Gastroesophageal sphincter (tissue), 3 donors: ENCODE data around the gene GALNT2.

ENCODE experiments used
- POLR2A ChIP-seq, 2 donors: fragments of 450-650 bp; IDR thresholded peaks; one replicate each; pipeline ENCODE4 v1.6.1; 2017; ENCODE audit warnings: antibody characterized with exemption in 2 of 2, mild to moderate bottlenecking in 2 of 2, moderate library complexity in 1 of 2
- POLR2AphosphoS5 ChIP-seq: sonication (generic); formaldehyde crosslinking; IDR thresholded peaks from one replicate; pipeline ENCODE4 v1.6.1; 2017; ENCODE audit warnings: antibody characterized with exemption
- TF ChIP-seq, protein P1 (sequence below), 4 experiments: fragments of 200-600 bp in 2 of 4; fragments of 450-650 bp in 2 of 4; sonication (generic) in 1 of 4; IDR thresholded peaks; one replicate each; pipeline ENCODE4 v1.5.1; 2017 to 2019; ENCODE audit warnings: antibody characterized with exemption in 4 of 4, mild to moderate bottlenecking in 2 of 4, moderate library complexity in 2 of 4

DNA sequence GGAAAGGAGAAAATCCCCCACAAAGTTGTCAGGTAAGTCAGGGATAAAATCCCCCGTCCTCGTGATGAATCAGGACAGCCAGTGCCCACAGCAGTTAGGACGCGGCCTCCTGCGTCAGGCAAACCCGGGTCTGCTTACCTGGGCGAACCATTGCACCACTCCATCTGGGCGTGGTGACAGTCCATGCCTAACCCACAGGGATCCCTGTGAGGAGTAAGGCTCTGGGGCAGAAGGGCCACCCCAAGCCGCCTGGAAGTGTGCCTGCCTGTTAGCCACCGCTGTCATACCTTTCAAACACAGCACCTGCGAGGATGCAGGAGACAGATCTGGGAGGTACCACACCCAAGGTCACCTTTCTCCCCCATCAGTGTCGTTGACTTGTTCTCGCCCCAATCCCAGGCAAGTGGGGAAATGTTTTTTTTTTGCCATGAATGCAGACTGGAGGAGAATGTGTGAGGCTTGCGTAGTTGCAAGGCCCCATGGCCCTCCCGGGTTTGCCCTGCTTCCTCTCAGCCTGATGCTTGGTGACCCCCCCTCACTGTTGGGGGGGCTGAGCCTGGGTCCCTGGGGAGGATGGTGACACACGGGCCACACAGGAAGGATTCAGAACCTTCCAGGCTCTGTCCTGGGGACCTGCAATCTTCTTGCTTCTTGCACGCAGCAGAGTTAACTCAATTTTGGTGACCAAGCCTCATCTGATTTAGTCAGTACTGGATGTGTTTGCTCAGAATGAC is 252.1 kb downstream of the GALNT2 start:
- TF ChIP-seq, protein P1, sequence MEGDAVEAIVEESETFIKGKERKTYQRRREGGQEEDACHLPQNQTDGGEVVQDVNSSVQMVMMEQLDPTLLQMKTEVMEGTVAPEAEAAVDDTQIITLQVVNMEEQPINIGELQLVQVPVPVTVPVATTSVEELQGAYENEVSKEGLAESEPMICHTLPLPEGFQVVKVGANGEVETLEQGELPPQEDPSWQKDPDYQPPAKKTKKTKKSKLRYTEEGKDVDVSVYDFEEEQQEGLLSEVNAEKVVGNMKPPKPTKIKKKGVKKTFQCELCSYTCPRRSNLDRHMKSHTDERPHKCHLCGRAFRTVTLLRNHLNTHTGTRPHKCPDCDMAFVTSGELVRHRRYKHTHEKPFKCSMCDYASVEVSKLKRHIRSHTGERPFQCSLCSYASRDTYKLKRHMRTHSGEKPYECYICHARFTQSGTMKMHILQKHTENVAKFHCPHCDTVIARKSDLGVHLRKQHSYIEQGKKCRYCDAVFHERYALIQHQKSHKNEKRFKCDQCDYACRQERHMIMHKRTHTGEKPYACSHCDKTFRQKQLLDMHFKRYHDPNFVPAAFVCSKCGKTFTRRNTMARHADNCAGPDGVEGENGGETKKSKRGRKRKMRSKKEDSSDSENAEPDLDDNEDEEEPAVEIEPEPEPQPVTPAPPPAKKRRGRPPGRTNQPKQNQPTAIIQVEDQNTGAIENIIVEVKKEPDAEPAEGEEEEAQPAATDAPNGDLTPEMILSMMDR (IDR thresholded peaks at IDR 0.05), result no peak
- TF ChIP-seq POLR2AphosphoS5 (no peak), POLR2A (IDR thresholded peaks at IDR 0.05) (no peak)
